Progenitor cell of endocrine pancreas (in vitro differentiated cells): Measurements from ENCODE around the gene BFSP1. TPM values are rescaled to one million over a fixed set of nuclear protein-coding genes. Genes with fewer than 3 reads are reported as not detected.

Experiments used
- DNase-seq: peaks from one replicate; pipeline ENCODE4 v3.0.0; 2021; ENCODE audit warnings: low spot score; ENCODE audit not compliant: unreplicated experiment
- H3K27ac Mint-ChIP-seq: 2 replicates; pipeline ENCODE4 v1.8.0; 2021; ENCODE audit warnings: mild to moderate bottlenecking, moderate library complexity, mixed read lengths
- H3K27me3 Mint-ChIP-seq: 2 replicates; pipeline ENCODE4 v1.8.0; 2021; ENCODE audit warnings: mixed read lengths
- H3K36me3 Mint-ChIP-seq: 2 replicates; pipeline ENCODE4 v1.8.0; 2022; ENCODE audit warnings: mixed read lengths; ENCODE audit not compliant: insufficient read depth
- H3K4me1 Mint-ChIP-seq: 2 replicates; pipeline ENCODE4 v1.8.0; 2021; ENCODE audit warnings: low read depth, mixed read lengths
- H3K4me3 Mint-ChIP-seq: 2 replicates; pipeline ENCODE4 v1.8.0; 2021; ENCODE audit warnings: low read depth, mild to moderate bottlenecking, moderate library complexity, mixed read lengths
- H3K9me3 Mint-ChIP-seq: 2 replicates; pipeline ENCODE4 v1.8.0; 2021; ENCODE audit warnings: low read depth, mixed read lengths
- total RNA-seq: library from RNA; stranded (reverse); gene quantifications from 2 replicates; pipeline ENCODE4 v1.2.1, GENCODE V29; 2021
- TF ChIP-seq, protein P1 (sequence below): fragments of 200-600 bp; sonication (generic); IDR thresholded peaks from one replicate; pipeline ENCODE4 v1.5.0; 2021; ENCODE audit warnings: antibody characterized with exemption, mild to moderate bottlenecking; ENCODE audit not compliant: unreplicated experiment

Gene BFSP1
- total RNA-seq, 1 donor from 2014 or later, result 4.2 TPM

DNA sequence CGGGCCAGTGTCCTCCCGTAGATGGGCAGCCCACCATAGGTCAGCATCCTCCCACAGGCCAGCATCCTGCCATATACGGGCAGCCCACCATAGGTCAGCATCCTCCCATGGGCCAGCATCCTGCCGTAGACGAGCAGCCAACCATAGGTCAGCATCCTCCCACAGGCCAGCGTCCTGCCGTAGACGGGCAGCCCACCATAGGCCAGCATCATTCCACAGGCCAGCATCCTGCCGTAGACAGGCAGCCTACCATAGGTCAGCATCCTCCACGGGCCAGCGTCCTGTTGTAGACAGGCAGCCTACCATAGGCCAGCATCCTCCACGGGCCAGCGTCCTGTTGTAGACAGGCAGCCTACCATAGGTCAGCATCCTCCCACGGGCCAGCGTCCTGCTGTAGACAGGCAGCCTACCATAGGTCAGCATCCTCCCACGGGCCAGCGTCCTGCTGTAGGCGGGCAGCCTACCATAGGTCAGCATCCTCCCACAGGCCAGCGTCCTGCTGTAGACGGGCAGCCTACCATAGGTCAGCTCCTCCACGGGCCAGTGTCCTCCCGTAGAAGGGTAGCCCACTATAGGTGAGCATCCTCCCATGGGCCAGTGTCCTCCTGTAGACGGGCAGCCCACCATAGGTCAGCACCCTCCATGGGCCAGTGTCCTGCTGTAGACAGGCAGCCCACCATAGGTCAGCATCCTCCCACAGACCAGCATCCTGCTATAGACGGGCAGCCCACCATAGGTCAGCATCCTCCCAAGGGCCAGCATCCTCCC lies 62.9 kb downstream of the BFSP1 start:
- H3K4me3 Mint-ChIP-seq, result no peak overlapping the region
- H3K9me3 Mint-ChIP-seq, result no peaks in the 10 kb centered on the region
- peaks cover 18% of the 10 kb centered on the region for H3K27me3 Mint-ChIP-seq
- H3K36me3 Mint-ChIP-seq, result no peaks in the 10 kb centered on the region
- no peaks in the 10 kb centered on the region for H3K4me1 Mint-ChIP-seq
- no peak overlapping the region for H3K27ac Mint-ChIP-seq
- DNase-seq, result no peak
- TF ChIP-seq, protein P1, sequence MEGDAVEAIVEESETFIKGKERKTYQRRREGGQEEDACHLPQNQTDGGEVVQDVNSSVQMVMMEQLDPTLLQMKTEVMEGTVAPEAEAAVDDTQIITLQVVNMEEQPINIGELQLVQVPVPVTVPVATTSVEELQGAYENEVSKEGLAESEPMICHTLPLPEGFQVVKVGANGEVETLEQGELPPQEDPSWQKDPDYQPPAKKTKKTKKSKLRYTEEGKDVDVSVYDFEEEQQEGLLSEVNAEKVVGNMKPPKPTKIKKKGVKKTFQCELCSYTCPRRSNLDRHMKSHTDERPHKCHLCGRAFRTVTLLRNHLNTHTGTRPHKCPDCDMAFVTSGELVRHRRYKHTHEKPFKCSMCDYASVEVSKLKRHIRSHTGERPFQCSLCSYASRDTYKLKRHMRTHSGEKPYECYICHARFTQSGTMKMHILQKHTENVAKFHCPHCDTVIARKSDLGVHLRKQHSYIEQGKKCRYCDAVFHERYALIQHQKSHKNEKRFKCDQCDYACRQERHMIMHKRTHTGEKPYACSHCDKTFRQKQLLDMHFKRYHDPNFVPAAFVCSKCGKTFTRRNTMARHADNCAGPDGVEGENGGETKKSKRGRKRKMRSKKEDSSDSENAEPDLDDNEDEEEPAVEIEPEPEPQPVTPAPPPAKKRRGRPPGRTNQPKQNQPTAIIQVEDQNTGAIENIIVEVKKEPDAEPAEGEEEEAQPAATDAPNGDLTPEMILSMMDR, result no peak

GRCh38 chr20:17467120-17467655 lies 64.0 kb downstream of the BFSP1 start:
- Mint-ChIP-seq H3K9me3 (no peaks in the 10 kb centered on the region), H3K36me3 (no peaks in the 10 kb centered on the region), H3K27me3 (peaks cover 25% of the 10 kb centered on the region), H3K4me3 (no peak overlapping the region), H3K27ac (no peak overlapping the region), H3K4me1 (no peaks in the 10 kb centered on the region)
- DNase-seq, result no peak
- TF ChIP-seq, protein P1, result no peak

GRCh38 chr20:17466641-17467040 lies 64.5 kb downstream of the BFSP1 start:
- no peaks in the 10 kb centered on the region for H3K9me3 Mint-ChIP-seq
- no peaks in the 10 kb centered on the region for H3K4me1 Mint-ChIP-seq
- H3K36me3 Mint-ChIP-seq, result no peaks in the 10 kb centered on the region
- no peak overlapping the region for H3K4me3 Mint-ChIP-seq
- no peak for DNase-seq
- peaks cover 23% of the 10 kb centered on the region for H3K27me3 Mint-ChIP-seq
- no peak overlapping the region for H3K27ac Mint-ChIP-seq
- TF ChIP-seq, protein P1, result no peak

- no peak overlapping the region for H3K27ac Mint-ChIP-seq
- no peaks in the 10 kb centered on the region for H3K36me3 Mint-ChIP-seq
- H3K9me3 Mint-ChIP-seq, result no peaks in the 10 kb centered on the region
Measured at GRCh38 chr20:17465236-17465635, 65.9 kb downstream of the BFSP1 start.

GRCh38 chr20:17463711-17464110 lies 67.5 kb downstream of the BFSP1 start:
- Mint-ChIP-seq H3K9me3 (no peaks in the 10 kb centered on the region), H3K4me3 (no peak overlapping the region), H3K36me3 (no peaks in the 10 kb centered on the region), H3K27ac (no peak overlapping the region), H3K27me3 (peaks cover 19% of the 10 kb centered on the region), H3K4me1 (no peaks in the 10 kb centered on the region)
- DNase-seq, result no peak
- TF ChIP-seq, protein P1, result no peak

More at GRCh38 chr20:17465236-17465635, 65.9 kb downstream of the BFSP1 start:
- TF ChIP-seq, protein P1, result no peak
- Mint-ChIP-seq H3K27me3 (peaks cover 17% of the 10 kb centered on the region), H3K4me1 (no peaks in the 10 kb centered on the region), H3K4me3 (no peak overlapping the region)
- DNase-seq, result no peak
